ENCODE data around the gene DPF3. TPM values are rescaled to one million over a fixed set of nuclear protein-coding genes. Genes with fewer than 3 reads are reported as not detected.

The DPF3 gene
- total and polyA plus RNA-seq, 2 of the 13 experiments (the other 11 are each of a cell fraction or from before 2014, with no cell fraction given): 0.09 to 0.60 TPM

DNA sequence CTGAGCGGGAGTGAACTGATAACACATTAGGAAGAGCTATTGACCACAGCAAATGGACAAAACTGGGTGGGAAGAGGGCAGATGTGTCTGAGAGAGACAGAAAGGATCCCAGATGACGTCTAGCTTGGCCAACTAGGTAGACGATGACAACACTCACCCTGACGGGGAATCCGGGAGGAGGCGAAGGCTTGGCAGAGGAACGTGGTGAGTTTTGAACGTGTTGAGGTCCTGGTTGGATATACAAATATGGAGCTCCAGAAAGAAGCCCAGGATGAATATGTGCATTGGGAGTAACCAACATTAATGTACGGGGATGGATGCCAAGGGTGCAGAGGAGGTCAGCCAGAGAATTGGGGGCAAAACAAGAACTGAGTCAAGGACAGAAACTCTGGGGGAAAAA lies 60.7 kb downstream of the DPF3 start:
- Histone ChIP-seq H4K20me1 (ENCODE audit: insufficient read depth, low read length) (no peaks in the 10 kb centered on the region), H3K4me3 (replicated peaks in 1 of 3; ENCODE audit: insufficient read depth in 1 of 3, low read depth in 2 of 3, low read length in 3 of 3) (no peak overlapping the region), H3K4me2 (ENCODE audit: low read depth, low read length) (no peak overlapping the region), H3K9me3 (ENCODE audit: low read length) (no peaks in the 10 kb centered on the region), H3K79me2 (ENCODE audit: insufficient read depth, low read length) (no peaks in the 10 kb centered on the region), H2AFZ (ENCODE audit: low read length) (no peak overlapping the region), H3K36me3 (replicated peaks in 1 of 2; ENCODE audit: control insufficient read depth in 1 of 2, insufficient read depth in 2 of 2, low read length in 2 of 2) (no peaks in the 10 kb centered on the region), H3K27me3 (ENCODE audit: control insufficient read depth in 1 of 2, insufficient read depth in 2 of 2, low read length in 2 of 2) (no peaks in the 10 kb centered on the region; a peak in 1 of 5 replicates), H3K4me1 (ENCODE audit: insufficient read depth, low read length) (no peaks in the 10 kb centered on the region), H3K9ac (ENCODE audit: insufficient read depth, low read depth, low read length) (no peak overlapping the region), H3K27ac (ENCODE audit: extremely low read length, insufficient read depth, low read length) (no peak overlapping the region)
- TF ChIP-seq CCDC6 (CRISPR knock-in tag; IDR thresholded peaks at IDR 0.05): no peak
- no peak for TF ChIP-seq ZFX (CRISPR knock-in tag; IDR thresholded peaks at IDR 0.05; ENCODE audit: low read depth)
- TF ChIP-seq, protein P1, sequence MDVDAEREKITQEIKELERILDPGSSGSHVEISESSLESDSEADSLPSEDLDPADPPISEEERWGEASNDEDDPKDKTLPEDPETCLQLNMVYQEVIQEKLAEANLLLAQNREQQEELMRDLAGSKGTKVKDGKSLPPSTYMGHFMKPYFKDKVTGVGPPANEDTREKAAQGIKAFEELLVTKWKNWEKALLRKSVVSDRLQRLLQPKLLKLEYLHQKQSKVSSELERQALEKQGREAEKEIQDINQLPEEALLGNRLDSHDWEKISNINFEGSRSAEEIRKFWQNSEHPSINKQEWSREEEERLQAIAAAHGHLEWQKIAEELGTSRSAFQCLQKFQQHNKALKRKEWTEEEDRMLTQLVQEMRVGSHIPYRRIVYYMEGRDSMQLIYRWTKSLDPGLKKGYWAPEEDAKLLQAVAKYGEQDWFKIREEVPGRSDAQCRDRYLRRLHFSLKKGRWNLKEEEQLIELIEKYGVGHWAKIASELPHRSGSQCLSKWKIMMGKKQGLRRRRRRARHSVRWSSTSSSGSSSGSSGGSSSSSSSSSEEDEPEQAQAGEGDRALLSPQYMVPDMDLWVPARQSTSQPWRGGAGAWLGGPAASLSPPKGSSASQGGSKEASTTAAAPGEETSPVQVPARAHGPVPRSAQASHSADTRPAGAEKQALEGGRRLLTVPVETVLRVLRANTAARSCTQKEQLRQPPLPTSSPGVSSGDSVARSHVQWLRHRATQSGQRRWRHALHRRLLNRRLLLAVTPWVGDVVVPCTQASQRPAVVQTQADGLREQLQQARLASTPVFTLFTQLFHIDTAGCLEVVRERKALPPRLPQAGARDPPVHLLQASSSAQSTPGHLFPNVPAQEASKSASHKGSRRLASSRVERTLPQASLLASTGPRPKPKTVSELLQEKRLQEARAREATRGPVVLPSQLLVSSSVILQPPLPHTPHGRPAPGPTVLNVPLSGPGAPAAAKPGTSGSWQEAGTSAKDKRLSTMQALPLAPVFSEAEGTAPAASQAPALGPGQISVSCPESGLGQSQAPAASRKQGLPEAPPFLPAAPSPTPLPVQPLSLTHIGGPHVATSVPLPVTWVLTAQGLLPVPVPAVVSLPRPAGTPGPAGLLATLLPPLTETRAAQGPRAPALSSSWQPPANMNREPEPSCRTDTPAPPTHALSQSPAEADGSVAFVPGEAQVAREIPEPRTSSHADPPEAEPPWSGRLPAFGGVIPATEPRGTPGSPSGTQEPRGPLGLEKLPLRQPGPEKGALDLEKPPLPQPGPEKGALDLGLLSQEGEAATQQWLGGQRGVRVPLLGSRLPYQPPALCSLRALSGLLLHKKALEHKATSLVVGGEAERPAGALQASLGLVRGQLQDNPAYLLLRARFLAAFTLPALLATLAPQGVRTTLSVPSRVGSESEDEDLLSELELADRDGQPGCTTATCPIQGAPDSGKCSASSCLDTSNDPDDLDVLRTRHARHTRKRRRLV (CRISPR knock-in tag; IDR thresholded peaks at IDR 0.05): no peak
- TF ChIP-seq ZNF546 (CRISPR knock-in tag; conservative IDR thresholded peaks at IDR 0.05): no peak
- TF ChIP-seq, protein P2, sequence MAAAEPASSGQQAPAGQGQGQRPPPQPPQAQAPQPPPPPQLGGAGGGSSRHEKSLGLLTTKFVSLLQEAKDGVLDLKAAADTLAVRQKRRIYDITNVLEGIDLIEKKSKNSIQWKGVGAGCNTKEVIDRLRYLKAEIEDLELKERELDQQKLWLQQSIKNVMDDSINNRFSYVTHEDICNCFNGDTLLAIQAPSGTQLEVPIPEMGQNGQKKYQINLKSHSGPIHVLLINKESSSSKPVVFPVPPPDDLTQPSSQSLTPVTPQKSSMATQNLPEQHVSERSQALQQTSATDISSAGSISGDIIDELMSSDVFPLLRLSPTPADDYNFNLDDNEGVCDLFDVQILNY (CRISPR knock-in tag; conservative IDR thresholded peaks at IDR 0.05): no peak
- no peak for TF ChIP-seq KMT2A (CRISPR knock-in tag; IDR thresholded peaks at IDR 0.05)
- TF ChIP-seq NBN (conservative IDR thresholded peaks at IDR 0.05): no peak
- TF ChIP-seq PAWR (CRISPR knock-in tag; IDR thresholded peaks at IDR 0.05; ENCODE audit: borderline replicate concordance): no peak
- TF ChIP-seq TFAP4 (IDR thresholded peaks at IDR 0.05; ENCODE audit: borderline replicate concordance, low read depth): no peak
- no peak for TF ChIP-seq UBTF (CRISPR knock-in tag; IDR thresholded peaks at IDR 0.05)
- no peak for TF ChIP-seq ARHGAP35 (CRISPR knock-in tag; IDR thresholded peaks at IDR 0.05; ENCODE audit: borderline replicate concordance)
- no peak for TF ChIP-seq ZNF101 (CRISPR knock-in tag; IDR thresholded peaks at IDR 0.05; ENCODE audit: borderline replicate concordance, low read depth)
- no peak for TF ChIP-seq SAP130 (CRISPR knock-in tag; IDR thresholded peaks at IDR 0.05; ENCODE audit: low read depth)
- CTCF ChIA-PET (ENCODE audit: low intra/inter-chr PET ratio, low total read pairs): no interaction called here
- DNase-seq (ENCODE audit: low spot score): no peak
- in situ Hi-C loops (cut with HindIII; ENCODE audit: extremely low pct_ligation_motif_present, low pct_unique_long_range_greater_than_20kb) (no loop called here), intact Hi-C loops (cut with micrococcal nuclease; ENCODE audit: unreplicated experiment) (no loop called here)
- no peak for ATAC-seq
- 49% methylated on average over 9 of the region's 9 CpGs for WGBS (ENCODE audit: low lambda C conversion rate)
- FAIRE-seq: no peak
- POLR2A ChIA-PET: no interaction called here
- BruUV-seq (replicated peaks): no TSS peak
